HEK293 (cell line): ENCODE measurements around the gene USP22.

Source experiments
- CTCF ChIA-PET: fragments of 350-600 bp; formaldehyde crosslinking; extraction: SDS; loops from one replicate; lab custom pipeline; 2021; ENCODE audit warnings: antibody characterized with exemption; lab: Yijun Ruan, JAX
- POLR2A ChIA-PET: fragments of 300-600 bp; formaldehyde crosslinking; extraction: SDS; loops from one replicate; lab custom pipeline; 2020; ENCODE audit warnings: antibody characterized with exemption, inconsistent platforms; lab: Yijun Ruan, JAX
- H3K27ac ChIP-seq: fragments of 200-500 bp; sonication (Bioruptor generic); 2 replicates; pipeline ENCODE4 v1.5.1; 2014; ENCODE audit warnings: low read depth, low read length, control low read depth, inconsistent platforms; ENCODE audit errors: extremely low read depth
- H3K36me3 ChIP-seq, 2 experiments: fragments of 200-500 bp in 1 of 2; sonication (Bioruptor generic) in 1 of 2; 1 replicate in 1 of 2; 2 replicates in 1 of 2; pipeline ENCODE4 v1.5.1; 2014 to 2017; ENCODE audit warnings: inconsistent platforms in 2 of 2, low read length in 2 of 2; ENCODE audit not compliant: control insufficient read depth in 2 of 2, insufficient read depth in 1 of 2
- H3K4me1 ChIP-seq: fragments of 200-500 bp; sonication (Bioruptor generic); 2 replicates; pipeline ENCODE4 v1.5.1; 2014; ENCODE audit warnings: mild to moderate bottlenecking, low read length, inconsistent platforms; ENCODE audit not compliant: control insufficient read depth, insufficient read depth
- H3K4me3 ChIP-seq: 2 replicates; pipeline ENCODE4 v1.5.1; 2011; ENCODE audit warnings: low read depth, mild to moderate bottlenecking, control low read depth, low read length, moderate library complexity
- H3K9me3 ChIP-seq: fragments of 200-500 bp; sonication (Bioruptor generic); 2 replicates; pipeline ENCODE4 v1.5.1; 2014; ENCODE audit warnings: low read depth, low read length, inconsistent platforms; ENCODE audit not compliant: control insufficient read depth, insufficient read depth
- GLI4 ChIP-seq: fragments of 450-650 bp; formaldehyde crosslinking; IDR thresholded peaks from 2 replicates; pipeline ENCODE4 v1.5.1; 2016; ENCODE audit warnings: missing biosample characterization, missing genetic modification characterization
- ZBTB8A ChIP-seq: fragments of 450-650 bp; formaldehyde crosslinking; IDR thresholded peaks from 2 replicates; pipeline ENCODE4 v1.5.1; 2016; ENCODE audit warnings: missing biosample characterization, missing genetic modification characterization
- ZNF121 ChIP-seq: fragments of 450-650 bp; formaldehyde crosslinking; IDR thresholded peaks from 2 replicates; pipeline ENCODE4 v1.5.1; 2016; ENCODE audit warnings: missing biosample characterization, missing genetic modification characterization
- ZNF133 ChIP-seq: fragments of 450-650 bp; formaldehyde crosslinking; IDR thresholded peaks from 2 replicates; pipeline ENCODE4 v1.5.1; 2016; ENCODE audit warnings: missing biosample characterization, missing genetic modification characterization
- ZNF148 ChIP-seq: fragments of 450-650 bp; formaldehyde crosslinking; IDR thresholded peaks from 2 replicates; pipeline ENCODE4 v1.5.0; 2017; ENCODE audit warnings: missing biosample characterization, missing genetic modification characterization, borderline replicate concordance
- ZNF2 ChIP-seq: fragments of 450-650 bp; formaldehyde crosslinking; IDR thresholded peaks from 2 replicates; pipeline ENCODE4 v1.5.1; 2016; ENCODE audit warnings: missing biosample characterization, missing genetic modification characterization
- ZNF23 ChIP-seq: fragments of 450-650 bp; formaldehyde crosslinking; IDR thresholded peaks from 2 replicates; pipeline ENCODE4 v1.5.1; 2016; ENCODE audit warnings: missing biosample characterization, missing genetic modification characterization, borderline replicate concordance
- ZNF239 ChIP-seq: fragments of 450-650 bp; formaldehyde crosslinking; IDR thresholded peaks from 2 replicates; pipeline ENCODE4 v1.5.1; 2016; ENCODE audit warnings: missing biosample characterization, missing genetic modification characterization
- ZNF335 ChIP-seq: fragments of 450-650 bp; formaldehyde crosslinking; conservative IDR thresholded peaks from 2 replicates; pipeline ENCODE4 v1.5.1; 2016; ENCODE audit warnings: missing biosample characterization, missing genetic modification characterization
- ZNF449 ChIP-seq: fragments of 450-650 bp; formaldehyde crosslinking; IDR thresholded peaks from 2 replicates; pipeline ENCODE4 v1.5.1; 2017; ENCODE audit warnings: missing biosample characterization, mild to moderate bottlenecking, missing genetic modification characterization, moderate library complexity
- ZNF513 ChIP-seq: fragments of 450-650 bp; IDR thresholded peaks from 2 replicates; pipeline ENCODE4 v1.5.1; 2018; ENCODE audit warnings: missing biosample characterization, missing genetic modification characterization
- ZNF530 ChIP-seq: fragments of 450-650 bp; formaldehyde crosslinking; IDR thresholded peaks from 2 replicates; pipeline ENCODE4 v1.5.1; 2016; ENCODE audit warnings: low read depth, missing biosample characterization, missing genetic modification characterization
- ZNF776 ChIP-seq: fragments of 450-650 bp; formaldehyde crosslinking; IDR thresholded peaks from 2 replicates; pipeline ENCODE4 v1.5.0; 2017; ENCODE audit warnings: missing biosample characterization, missing genetic modification characterization, borderline replicate concordance
- TF ChIP-seq, protein P1 (sequence below): fragments of 450-650 bp; formaldehyde crosslinking; conservative IDR thresholded peaks from 2 replicates; pipeline ENCODE4 v1.5.1; 2016; ENCODE audit warnings: low read depth, missing biosample characterization, missing genetic modification characterization
- TF ChIP-seq, protein P2 (sequence below): fragments of 450-650 bp; formaldehyde crosslinking; IDR thresholded peaks from 2 replicates; pipeline ENCODE4 v1.5.1; 2016; ENCODE audit warnings: missing biosample characterization, missing genetic modification characterization

USP22 gene

GRCh38 chr17:20992987-20993862 is 49.6 kb downstream of the USP22 start (continued):
- TF ChIP-seq, protein P1, sequence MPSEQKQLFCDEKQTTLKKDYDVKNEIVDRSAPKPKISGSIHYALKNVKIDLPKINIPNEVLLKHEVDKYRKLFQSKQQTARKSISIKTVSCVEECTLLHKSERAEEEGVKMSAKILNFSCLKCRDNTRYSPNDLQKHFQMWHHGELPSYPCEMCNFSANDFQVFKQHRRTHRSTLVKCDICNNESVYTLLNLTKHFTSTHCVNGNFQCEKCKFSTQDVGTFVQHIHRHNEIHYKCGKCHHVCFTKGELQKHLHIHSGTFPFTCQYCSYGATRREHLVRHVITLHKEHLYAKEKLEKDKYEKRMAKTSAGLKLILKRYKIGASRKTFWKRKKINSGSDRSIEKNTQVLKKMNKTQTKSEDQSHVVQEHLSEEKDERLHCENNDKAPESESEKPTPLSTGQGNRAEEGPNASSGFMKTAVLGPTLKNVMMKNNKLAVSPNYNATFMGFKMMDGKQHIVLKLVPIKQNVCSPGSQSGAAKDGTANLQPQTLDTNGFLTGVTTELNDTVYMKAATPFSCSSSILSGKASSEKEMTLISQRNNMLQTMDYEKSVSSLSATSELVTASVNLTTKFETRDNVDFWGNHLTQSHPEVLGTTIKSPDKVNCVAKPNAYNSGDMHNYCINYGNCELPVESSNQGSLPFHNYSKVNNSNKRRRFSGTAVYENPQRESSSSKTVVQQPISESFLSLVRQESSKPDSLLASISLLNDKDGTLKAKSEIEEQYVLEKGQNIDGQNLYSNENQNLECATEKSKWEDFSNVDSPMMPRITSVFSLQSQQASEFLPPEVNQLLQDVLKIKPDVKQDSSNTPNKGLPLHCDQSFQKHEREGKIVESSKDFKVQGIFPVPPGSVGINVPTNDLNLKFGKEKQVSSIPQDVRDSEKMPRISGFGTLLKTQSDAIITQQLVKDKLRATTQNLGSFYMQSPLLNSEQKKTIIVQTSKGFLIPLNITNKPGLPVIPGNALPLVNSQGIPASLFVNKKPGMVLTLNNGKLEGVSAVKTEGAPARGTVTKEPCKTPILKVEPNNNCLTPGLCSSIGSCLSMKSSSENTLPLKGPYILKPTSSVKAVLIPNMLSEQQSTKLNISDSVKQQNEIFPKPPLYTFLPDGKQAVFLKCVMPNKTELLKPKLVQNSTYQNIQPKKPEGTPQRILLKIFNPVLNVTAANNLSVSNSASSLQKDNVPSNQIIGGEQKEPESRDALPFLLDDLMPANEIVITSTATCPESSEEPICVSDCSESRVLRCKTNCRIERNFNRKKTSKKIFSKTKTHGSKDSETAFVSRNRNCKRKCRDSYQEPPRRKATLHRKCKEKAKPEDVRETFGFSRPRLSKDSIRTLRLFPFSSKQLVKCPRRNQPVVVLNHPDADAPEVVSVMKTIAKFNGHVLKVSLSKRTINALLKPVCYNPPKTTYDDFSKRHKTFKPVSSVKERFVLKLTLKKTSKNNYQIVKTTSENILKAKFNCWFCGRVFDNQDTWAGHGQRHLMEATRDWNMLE (tag by site-specific recombination) = no peak
- TF ChIP-seq ZNF335 (peak; percentile 34; the same call in 1 of the 2 replicates), ZNF121 (tag by site-specific recombination) (no peak)
- TF ChIP-seq, protein P2, sequence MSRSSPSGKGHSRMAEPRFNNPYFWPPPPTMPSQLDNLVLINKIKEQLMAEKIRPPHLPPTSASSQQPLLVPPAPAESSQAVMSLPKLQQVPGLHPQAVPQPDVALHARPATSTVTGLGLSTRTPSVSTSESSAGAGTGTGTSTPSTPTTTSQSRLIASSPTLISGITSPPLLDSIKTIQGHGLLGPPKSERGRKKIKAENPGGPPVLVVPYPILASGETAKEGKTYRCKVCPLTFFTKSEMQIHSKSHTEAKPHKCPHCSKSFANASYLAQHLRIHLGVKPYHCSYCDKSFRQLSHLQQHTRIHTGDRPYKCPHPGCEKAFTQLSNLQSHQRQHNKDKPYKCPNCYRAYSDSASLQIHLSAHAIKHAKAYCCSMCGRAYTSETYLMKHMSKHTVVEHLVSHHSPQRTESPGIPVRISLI = peak; percentile 88

- H3K4me3 ChIP-seq = no peak overlapping the region
- H3K9me3 ChIP-seq = no peaks in the 10 kb centered on the region
- peaks cover 3% of the 10 kb centered on the region; the same call in 1 of the 2 replicates for H3K4me1 ChIP-seq
- no peaks in the 10 kb centered on the region for H3K36me3 ChIP-seq
- POLR2A ChIA-PET = interaction anchor here (0.7 to 0.9 kb wide), 2 partner anchors 43 to 71 kb away, joined by 3 to 9 read pairs; no protein-coding TSS in a partner anchor
- H3K27ac ChIP-seq = no peak overlapping the region
- CTCF ChIA-PET = interaction anchor here (0.6 to 1.8 kb wide), 14 partner anchors 9 to 384 kb away, joined by 3 to 27 read pairs (median 4); no protein-coding TSS in a partner anchor
- no peak for TF ChIP-seq ZNF513 (tag by site-specific recombination)
- no peak for TF ChIP-seq ZBTB8A (tag by site-specific recombination)
- TF ChIP-seq, all 188 proteins: peak for 0
Measured at GRCh38 chr17:20992416-20992815, 50.4 kb downstream of the USP22 start.

- H3K9me3 ChIP-seq = no peaks in the 10 kb centered on the region
- H3K27ac ChIP-seq = no peak overlapping the region
- peaks cover 3% of the 10 kb centered on the region; the same call in 1 of the 2 replicates for H3K4me1 ChIP-seq
- H3K4me3 ChIP-seq = no peak overlapping the region
- no peaks in the 10 kb centered on the region for H3K36me3 ChIP-seq
- CTCF ChIA-PET = interaction anchor here (0.7 to 1.7 kb wide), 3 partner anchors 47 to 190 kb away, joined by 3 to 11 read pairs (median 3); no protein-coding TSS in a partner anchor
- POLR2A ChIA-PET = no interaction called here
- no peak for TF ChIP-seq ZNF148 (tag by site-specific recombination)
- no peak for TF ChIP-seq ZNF133 (tag by site-specific recombination)
- TF ChIP-seq ZNF530 (tag by site-specific recombination) = no peak
- no peak for TF ChIP-seq GLI4
- no peak for TF ChIP-seq ZNF121 (tag by site-specific recombination)
- no peak for TF ChIP-seq ZNF239 (tag by site-specific recombination)
- TF ChIP-seq ZNF2 = no peak
- no peak for TF ChIP-seq ZNF776
- no peak for TF ChIP-seq ZNF23 (tag by site-specific recombination)
- no peak for TF ChIP-seq ZNF449 (tag by site-specific recombination)
Measured at GRCh38 chr17:20991276-20992037, 51.4 kb downstream of the USP22 start.
